ENCODE data around the gene NUDT4. TPM values are rescaled to one million over a fixed set of nuclear protein-coding genes. Genes with fewer than 3 reads are reported as not detected.

The NUDT4 gene
- total and polyA plus RNA-seq, 10 of the 15 experiments (the other 5 are each of a cell fraction or from before 2014, with no cell fraction given): 26.6 to 91.6 (median 63.1) TPM

GRCh38 chr12:93429852-93430251 lies 52.1 kb downstream of the NUDT4 start:
- ATAC-seq (no peak), FAIRE-seq (no peak), DNase-seq (ENCODE audit: low read depth, low spot score) (no peak)
- Histone ChIP-seq H3K36me3 (ENCODE audit: control insufficient read depth in 2 of 2, insufficient read depth in 2 of 2, low read length in 1 of 2) (no peaks in the 10 kb centered on the region), H3K27me3 (replicated peaks in 1 of 2; ENCODE audit: control insufficient read depth in 2 of 2, insufficient read depth in 2 of 2, low read length in 1 of 2) (no peaks in the 10 kb centered on the region), H3K27ac (ENCODE audit: control insufficient read depth, insufficient read depth) (no peak overlapping the region), H2AFZ (ENCODE audit: control insufficient read depth, low read depth, low read length) (no peak overlapping the region), H3K9me3 (replicated peaks; ENCODE audit: control insufficient read depth, insufficient read depth, low read length) (no peaks in the 10 kb centered on the region; the same call in 2 of the 3 replicates), H4K20me1 (ENCODE audit: control insufficient read depth, insufficient read depth) (no peaks in the 10 kb centered on the region; the same call in 1 of the 2 replicates), H3K4me1 (ENCODE audit: control insufficient read depth, insufficient read depth, low read length) (peaks cover 62% of the 10 kb centered on the region), H3K9ac (ENCODE audit: control insufficient read depth, insufficient read depth, low read length) (no peak overlapping the region), H3K79me2 (ENCODE audit: control insufficient read depth, insufficient read depth, low read length) (peaks cover 96% of the 10 kb centered on the region), H3K4me3 (no peak overlapping the region), H3K4me2 (ENCODE audit: control insufficient read depth, insufficient read depth) (peak overlapping the region; percentile 38; the same call in 1 of the 2 replicates)
- in situ Hi-C loops (cut with MboI) (no loop called here), intact Hi-C loops (cut with micrococcal nuclease; ENCODE audit: unreplicated experiment) (no loop called here)
- RAD21 ChIA-PET (ENCODE audit: unreplicated experiment): interaction anchor here (0.7 to 2.8 kb wide), 3 partner anchors 9 to 431 kb away, joined by 3 to 28 read pairs (median 4); no protein-coding TSS in a partner anchor
- no TSS peak for BruUV-seq (replicated peaks)
- CTCF ChIA-PET: interaction anchor here (0.6 to 2.5 kb wide), 5 partner anchors 8 to 139 kb away, joined by 3 to 36 read pairs (median 6); partner anchors contain the start of genes MRPL42 and UBE2N
- SMC1A ChIA-PET (ENCODE audit: uncharacterized antibody, unreplicated experiment): interaction anchor here (0.6 to 1.4 kb wide), 6 partner anchors 8 to 1165 kb away, joined by 3 to 20 read pairs (median 4); no protein-coding TSS in a partner anchor
- whole genome bisulfite sequencing (ENCODE audit: insufficient coverage, insufficient replicate concordance, low lambda C conversion rate, missing lambda C conversion rate): 52% methylated on average over 1 of the region's 1 CpG
- POLR2A ChIA-PET: interaction anchor here (0.6 to 0.8 kb wide), 7 partner anchors 10 to 1360 kb away, joined by 3 to 5 read pairs (median 3); no protein-coding TSS in a partner anchor
- TF ChIP-seq CEBPB (IDR thresholded peaks at IDR 0.05; ENCODE audit: borderline replicate concordance in 1 of 2, low read depth in 2 of 2, low read length in 2 of 2) (no peak), TCF12 (IDR thresholded peaks at IDR 0.05; ENCODE audit: low read depth, low read length) (no peak), NFIC (IDR thresholded peaks at IDR 0.05; ENCODE audit: low read depth, low read length) (no peak), FOS (IDR thresholded peaks at IDR 0.05; ENCODE audit: borderline replicate concordance, extremely low read depth, insufficient read length) (no peak), E2F4 (IDR thresholded peaks at IDR 0.05; ENCODE audit: low read depth, low read length) (no peak), POLR2A (IDR thresholded peaks at IDR 0.05; ENCODE audit: low read depth, low read length) (no peak), IRF3 (IDR thresholded peaks at IDR 0.05) (no peak), CHD2 (IDR thresholded peaks at IDR 0.05; ENCODE audit: borderline replicate concordance, low read depth, low read length) (no peak), BCLAF1 (IDR thresholded peaks at IDR 0.05) (no peak), ZNF384 (IDR thresholded peaks at IDR 0.05; ENCODE audit: borderline replicate concordance, low read depth, low read length) (no peak), CREM (IDR thresholded peaks at IDR 0.05; ENCODE audit: low read depth) (no peak), KLF5 (IDR thresholded peaks at IDR 0.05; ENCODE audit: partially characterized antibody) (no peak), EED (IDR thresholded peaks at IDR 0.05; ENCODE audit: low read depth) (no peak), ESRRA (IDR thresholded peaks at IDR 0.05; ENCODE audit: low read length) (no peak), IKZF2 (IDR thresholded peaks at IDR 0.05) (no peak), PKNOX1 (IDR thresholded peaks at IDR 0.05) (no peak), SP1 (IDR thresholded peaks at IDR 0.05; ENCODE audit: low read depth, low read length) (no peak)

Measured in GM12878 (cell line).